NOMO-1 treated with dmso at 0.1 percent for 144 hours (cell line): ENCODE data around the gene NKAP.
"Not testable (repeated sequence)": the region's sequence is repeated elsewhere in the genome, so short reads cannot be mapped to it uniquely, and the experiment has no call there.

Experiments
- DNase-seq: peaks from one replicate; lab custom pipeline; 2025; ENCODE audit not compliant: unreplicated experiment; lab: John Stamatoyannopoulos, UW

NKAP gene

GRCh38 chrX:119941336-119941735 is 2.2 kb downstream of the NKAP start:
- no peak for DNase-seq

GRCh38 chrX:119935215-119935874 is 8.2 kb downstream of the NKAP start:
- DNase-seq, result no peak

- not testable (repeated sequence) for DNase-seq
Measured at GRCh38 chrX:119922391-119922790, 21.2 kb downstream of the NKAP start.

- no peak for DNase-seq
Measured at GRCh38 chrX:119919835-119920585, 23.5 kb downstream of the NKAP start.

GRCh38 chrX:119917877-119918276 is 25.7 kb downstream of the NKAP start:
- no peak for DNase-seq

GRCh38 chrX:119916310-119916709 is 27.2 kb downstream of the NKAP start:
- no peak for DNase-seq

- DNase-seq, result no peak
Measured at GRCh38 chrX:119900976-119901375, 42.6 kb downstream of the NKAP start.

- no peak for DNase-seq
Measured at GRCh38 chrX:119899125-119899524, 44.4 kb downstream of the NKAP start.

GRCh38 chrX:119895843-119896326 is 47.7 kb downstream of the NKAP start, which contains the start of gene AKAP14:
Gene AKAP14, plus strand, starts transcription at chrX:119895893. Its CDS starts 7,331 bp downstream, at chrX:119903224.
- DNase-seq, result no peak

GRCh38 chrX:119891961-119892692 is 51.4 kb downstream of the NKAP start:
- DNase-seq, result not testable (repeated sequence)

- DNase-seq, result not testable (repeated sequence)
Measured at GRCh38 chrX:119890626-119891025, 52.9 kb downstream of the NKAP start.

GRCh38 chrX:119887721-119888425 is 55.7 kb downstream of the NKAP start:
- DNase-seq, result peak; percentile 25

- no peak for DNase-seq
Measured at GRCh38 chrX:119885554-119886428, 57.8 kb downstream of the NKAP start.

GRCh38 chrX:119880552-119881437 is 62.8 kb downstream of the NKAP start:
- peak; percentile 32 for DNase-seq

- no peak for DNase-seq
Measured at GRCh38 chrX:119880076-119880475, 63.5 kb downstream of the NKAP start.

GRCh38 chrX:119878740-119879139 is 64.8 kb downstream of the NKAP start:
- no peak for DNase-seq

- peak; percentile 85 for DNase-seq
Measured at GRCh38 chrX:119871599-119872395, 71.8 kb downstream of the NKAP start, which contains the start of the genes NDUFA1 and RNF113A. Gene NDUFA1, plus strand, starts transcription at chrX:119871832. Its CDS starts 80 bp downstream, at chrX:119871912. Gene RNF113A, minus strand, starts transcription at chrX:119871733. Its CDS starts 120 bp downstream, at chrX:119871613.

- no peak for DNase-seq
Measured at GRCh38 chrX:119871245-119871598, 72.3 kb downstream of the NKAP start.
